ENCODE results near the gene DUSP1.

The DUSP1 gene

DNA sequence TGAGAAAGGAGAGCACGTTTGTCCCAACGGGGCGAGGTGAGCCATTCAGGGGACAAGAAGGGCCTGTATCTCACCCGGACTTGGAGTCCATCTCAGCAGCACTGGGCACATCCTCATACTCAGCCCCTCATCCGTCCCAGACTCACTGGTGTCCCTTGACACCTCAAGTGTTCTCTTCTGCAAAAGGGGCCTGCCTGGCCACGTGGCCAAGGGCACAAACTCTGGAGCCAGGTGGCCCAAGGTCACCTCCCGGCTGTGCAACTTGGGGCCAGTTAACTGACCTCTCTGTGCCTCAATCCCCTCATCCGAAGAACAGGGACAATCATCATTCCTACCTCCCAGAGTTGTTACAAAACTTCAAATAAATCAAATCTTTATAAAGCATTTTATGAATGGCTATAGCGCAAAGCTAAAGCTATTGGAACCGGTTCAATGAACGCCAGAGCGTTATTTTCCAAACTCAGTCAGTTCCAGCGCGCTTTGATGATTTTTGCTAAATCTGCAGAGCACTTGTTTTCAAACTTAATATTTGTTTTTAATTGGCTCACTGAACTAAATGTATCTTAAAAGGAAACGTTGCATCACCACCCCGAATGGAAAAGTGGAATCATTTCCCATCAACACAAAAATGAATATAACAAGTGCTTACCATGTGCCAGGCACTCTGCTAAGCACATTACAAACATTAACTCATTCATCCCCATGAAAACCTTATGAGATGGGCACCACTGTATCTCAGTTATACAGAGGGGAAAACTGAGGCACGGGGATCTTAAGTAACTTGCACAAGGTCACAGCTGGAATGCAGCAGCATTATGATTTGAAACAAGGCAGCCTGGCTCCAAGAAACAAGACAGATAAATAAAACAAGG lies 49.3 kb downstream of the DUSP1 start:
- Histone ChIP-seq H3K36me3 (ENCODE audit: low read depth) (no peaks in the 10 kb centered on the region), H3K4me1 (ENCODE audit: insufficient read depth, poor library complexity, severe bottlenecking) (peaks cover under 1% of the 10 kb centered on the region)
- TF ChIP-seq, protein P1, sequence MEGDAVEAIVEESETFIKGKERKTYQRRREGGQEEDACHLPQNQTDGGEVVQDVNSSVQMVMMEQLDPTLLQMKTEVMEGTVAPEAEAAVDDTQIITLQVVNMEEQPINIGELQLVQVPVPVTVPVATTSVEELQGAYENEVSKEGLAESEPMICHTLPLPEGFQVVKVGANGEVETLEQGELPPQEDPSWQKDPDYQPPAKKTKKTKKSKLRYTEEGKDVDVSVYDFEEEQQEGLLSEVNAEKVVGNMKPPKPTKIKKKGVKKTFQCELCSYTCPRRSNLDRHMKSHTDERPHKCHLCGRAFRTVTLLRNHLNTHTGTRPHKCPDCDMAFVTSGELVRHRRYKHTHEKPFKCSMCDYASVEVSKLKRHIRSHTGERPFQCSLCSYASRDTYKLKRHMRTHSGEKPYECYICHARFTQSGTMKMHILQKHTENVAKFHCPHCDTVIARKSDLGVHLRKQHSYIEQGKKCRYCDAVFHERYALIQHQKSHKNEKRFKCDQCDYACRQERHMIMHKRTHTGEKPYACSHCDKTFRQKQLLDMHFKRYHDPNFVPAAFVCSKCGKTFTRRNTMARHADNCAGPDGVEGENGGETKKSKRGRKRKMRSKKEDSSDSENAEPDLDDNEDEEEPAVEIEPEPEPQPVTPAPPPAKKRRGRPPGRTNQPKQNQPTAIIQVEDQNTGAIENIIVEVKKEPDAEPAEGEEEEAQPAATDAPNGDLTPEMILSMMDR (IDR thresholded peaks at IDR 0.05; ENCODE audit: poor library complexity, severe bottlenecking), result no peak

DNA sequence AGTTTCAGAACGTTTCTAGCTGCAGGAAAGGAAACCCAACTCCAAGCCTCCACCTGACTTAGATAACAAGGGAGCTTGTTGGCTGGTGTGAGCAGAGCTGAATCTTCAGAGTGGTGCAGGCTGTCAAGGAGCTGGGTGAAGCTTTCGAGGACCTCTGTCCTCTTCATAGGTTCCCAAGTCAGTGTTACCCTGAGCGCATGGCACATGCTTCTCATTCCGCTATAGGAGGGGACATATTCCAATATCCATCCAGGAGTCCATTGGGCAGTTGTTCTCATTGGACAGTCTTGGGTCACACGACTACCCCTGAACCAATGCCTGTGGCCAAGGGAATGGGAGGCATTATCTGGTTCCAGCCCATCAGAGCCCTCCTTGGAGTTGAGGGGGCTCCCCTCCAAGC lies 50.3 kb downstream of the DUSP1 start:
- TF ChIP-seq, protein P1 (IDR thresholded peaks at IDR 0.05; ENCODE audit: poor library complexity, severe bottlenecking), result no peak
- DNase-seq (ENCODE audit: low spot score), result no peak
- H3K27ac ChIP-seq (ENCODE audit: poor library complexity, severe bottlenecking), result no peak overlapping the region
- H3K4me3 ChIP-seq (ENCODE audit: severe bottlenecking), result no peak overlapping the region
- H3K4me1 ChIP-seq (ENCODE audit: insufficient read depth, poor library complexity, severe bottlenecking), result peaks cover 3% of the 10 kb centered on the region
- no peaks in the 10 kb centered on the region for H3K36me3 ChIP-seq (ENCODE audit: low read depth)
- no peaks in the 10 kb centered on the region for H3K9me3 ChIP-seq (ENCODE audit: severe bottlenecking)
- no peaks in the 10 kb centered on the region for H3K27me3 ChIP-seq (ENCODE audit: insufficient read depth, poor library complexity, severe bottlenecking)
- no peak for ATAC-seq (ENCODE audit: low read depth)

More for the DNA sequence above, 49.3 kb downstream of the DUSP1 start:
- Histone ChIP-seq H3K27me3 (ENCODE audit: insufficient read depth, poor library complexity, severe bottlenecking) (no peaks in the 10 kb centered on the region), H3K27ac (ENCODE audit: poor library complexity, severe bottlenecking) (no peak overlapping the region), H3K9me3 (ENCODE audit: severe bottlenecking) (no peaks in the 10 kb centered on the region), H3K4me3 (ENCODE audit: severe bottlenecking) (no peak overlapping the region)
- DNase-seq (ENCODE audit: low spot score) (no peak), ATAC-seq (ENCODE audit: low read depth) (no peak)

DNA sequence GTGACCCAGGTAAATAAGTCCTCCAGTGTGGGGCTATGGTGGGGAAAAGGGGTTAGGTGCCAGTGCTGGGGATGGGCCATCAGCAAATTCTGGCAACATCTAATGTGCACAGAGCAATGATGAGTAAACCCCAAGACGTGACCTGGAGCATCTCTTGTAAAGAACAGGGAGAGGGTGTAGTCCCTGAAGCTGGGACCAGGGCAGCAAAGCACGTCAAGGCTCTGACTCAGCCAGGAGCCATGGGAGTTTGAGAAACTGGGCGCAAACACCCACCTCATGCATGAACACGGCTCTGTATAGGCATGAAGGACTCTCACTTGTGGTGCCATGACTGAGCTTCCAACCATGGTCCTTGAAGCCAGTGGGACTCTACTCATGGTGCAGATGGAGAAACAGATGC lies 51.8 kb downstream of the DUSP1 start:
- H3K27me3 ChIP-seq (ENCODE audit: insufficient read depth, poor library complexity, severe bottlenecking), result no peaks in the 10 kb centered on the region

DNA sequence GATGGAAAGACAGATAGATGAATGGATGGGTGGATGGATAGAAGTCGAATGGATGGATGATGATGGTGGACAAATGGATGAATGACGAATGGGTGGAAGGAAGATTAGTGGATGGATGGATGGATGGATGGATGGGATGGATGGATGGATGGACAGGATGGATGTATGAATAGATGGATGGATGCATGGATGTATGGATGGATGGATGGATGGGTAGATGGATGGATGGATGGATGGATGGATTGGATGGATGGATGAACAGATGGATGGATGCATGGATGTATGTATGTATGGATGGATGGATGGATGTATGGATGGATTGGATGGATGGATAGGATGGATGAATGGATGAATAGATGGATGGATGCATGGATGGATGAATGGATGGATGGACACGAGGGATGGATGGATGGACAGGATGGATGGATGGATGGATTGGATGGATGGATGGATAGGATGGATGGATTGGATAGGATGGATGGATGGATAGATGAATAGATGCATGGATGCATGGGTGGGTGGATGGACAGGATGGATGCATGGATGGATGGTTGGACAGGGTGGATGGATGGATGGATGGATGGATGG lies 52.4 kb downstream of the DUSP1 start:
- no peak overlapping the region for H3K27ac ChIP-seq (ENCODE audit: poor library complexity, severe bottlenecking)
- no peaks in the 10 kb centered on the region for H3K27me3 ChIP-seq (ENCODE audit: insufficient read depth, poor library complexity, severe bottlenecking)
- H3K4me3 ChIP-seq (ENCODE audit: severe bottlenecking), result no peak overlapping the region
- peaks cover 16% of the 10 kb centered on the region for H3K4me1 ChIP-seq (ENCODE audit: insufficient read depth, poor library complexity, severe bottlenecking)
- H3K36me3 ChIP-seq (ENCODE audit: low read depth), result no peaks in the 10 kb centered on the region
- TF ChIP-seq, protein P1 (IDR thresholded peaks at IDR 0.05; ENCODE audit: poor library complexity, severe bottlenecking), result no peak
- ATAC-seq (ENCODE audit: low read depth) (no peak), DNase-seq (ENCODE audit: low spot score) (no peak)
- no peaks in the 10 kb centered on the region for H3K9me3 ChIP-seq (ENCODE audit: severe bottlenecking)

More for the DNA sequence above, 51.8 kb downstream of the DUSP1 start:
- H3K36me3 ChIP-seq (ENCODE audit: low read depth), result no peaks in the 10 kb centered on the region
- H3K27ac ChIP-seq (ENCODE audit: poor library complexity, severe bottlenecking), result no peak overlapping the region
- no peaks in the 10 kb centered on the region for H3K9me3 ChIP-seq (ENCODE audit: severe bottlenecking)
- DNase-seq (ENCODE audit: low spot score) (no peak), ATAC-seq (ENCODE audit: low read depth) (no peak)
- peaks cover 16% of the 10 kb centered on the region for H3K4me1 ChIP-seq (ENCODE audit: insufficient read depth, poor library complexity, severe bottlenecking)
- TF ChIP-seq, protein P1 (IDR thresholded peaks at IDR 0.05; ENCODE audit: poor library complexity, severe bottlenecking), result no peak
- H3K4me3 ChIP-seq (ENCODE audit: severe bottlenecking), result no peak overlapping the region
